Right ventricle myocardium superior (tissue), 1 donor: ENCODE data around the gene C5orf24. TPM values are rescaled to one million over a fixed set of nuclear protein-coding genes. Genes with fewer than 3 reads are reported as not detected.
"Not testable (repeated sequence)": the region's sequence is repeated elsewhere in the genome, so short reads cannot be mapped to it uniquely, and the experiment has no call there.

Experiments
- ATAC-seq: fragments of 200-7000 bp; cut with Tn5 transposase; one replicate; pipeline ENCODE4 v1.9.1; 2020; ENCODE audit warnings: mild to moderate bottlenecking; ENCODE audit not compliant: poor library complexity
- DNase-seq: peaks from one replicate; pipeline ENCODE4 v3.0.0-alpha.2; 2020
- intact Hi-C: fragments of 100-400 bp; cut with DNase I; formaldehyde crosslinking; loops from one replicate; pipeline ENCODE4 v1.11.2; 2022
- total RNA-seq: library from RNA; stranded (reverse); fragmentation: NEBNext Ultra II Directional; extraction: Animal tissue kit (Norgen Biotek cat#: 25700); gene quantifications from one replicate; pipeline ENCODE4 v1.2.1, GENCODE V29; 2021
- donor health status: DM: no; HTN: yes; CAD: no; lungs with severe emphysema.

Gene C5orf24
- total RNA-seq, 1 donor from 2014 or later: 21.9 TPM

GRCh38 chr5:134849434-134849933, 3.7 kb downstream of the C5orf24 start:
- ATAC-seq, DNase-seq, intact Hi-C loops: not testable (repeated sequence)

GRCh38 chr5:134851307-134851923, 5.6 kb downstream of the C5orf24 start:
- DNase-seq (no peak), ATAC-seq (peak; percentile 34)
- intact Hi-C loops: no loop called here

GRCh38 chr5:134856465-134856864, 10.7 kb downstream of the C5orf24 start:
- ATAC-seq, DNase-seq, intact Hi-C loops: not testable (repeated sequence)

GRCh38 chr5:134857401-134857800, 11.6 kb downstream of the C5orf24 start:
- no peak for ATAC-seq
- intact Hi-C loops: no loop called here
- DNase-seq: no peak

DNA sequence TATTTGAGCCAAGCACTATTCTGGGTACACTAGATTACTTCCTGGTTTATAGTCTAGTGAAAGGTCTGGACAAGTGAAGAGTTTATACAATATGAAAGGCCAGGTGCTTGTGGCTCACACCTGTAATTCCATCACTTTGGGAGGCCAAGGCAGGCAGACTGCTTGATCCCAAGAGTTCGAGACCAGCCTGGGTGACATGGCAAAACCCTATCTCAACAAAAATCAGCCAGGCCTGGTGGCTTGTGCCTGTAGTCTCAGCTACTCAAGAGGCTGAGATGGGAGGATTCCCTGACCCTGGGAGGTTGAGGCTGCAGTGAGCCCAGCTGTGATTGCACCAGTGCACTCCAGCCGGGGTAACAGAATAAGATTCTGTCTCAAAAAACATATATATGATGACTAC, 18.9 kb downstream of the C5orf24 start:
- ATAC-seq (no peak), DNase-seq (no peak)
- intact Hi-C loops: no loop called here

GRCh38 chr5:134873494-134873893, 27.7 kb downstream of the C5orf24 start:
- intact Hi-C loops: no loop called here
- DNase-seq (no peak), ATAC-seq (no peak)

DNA sequence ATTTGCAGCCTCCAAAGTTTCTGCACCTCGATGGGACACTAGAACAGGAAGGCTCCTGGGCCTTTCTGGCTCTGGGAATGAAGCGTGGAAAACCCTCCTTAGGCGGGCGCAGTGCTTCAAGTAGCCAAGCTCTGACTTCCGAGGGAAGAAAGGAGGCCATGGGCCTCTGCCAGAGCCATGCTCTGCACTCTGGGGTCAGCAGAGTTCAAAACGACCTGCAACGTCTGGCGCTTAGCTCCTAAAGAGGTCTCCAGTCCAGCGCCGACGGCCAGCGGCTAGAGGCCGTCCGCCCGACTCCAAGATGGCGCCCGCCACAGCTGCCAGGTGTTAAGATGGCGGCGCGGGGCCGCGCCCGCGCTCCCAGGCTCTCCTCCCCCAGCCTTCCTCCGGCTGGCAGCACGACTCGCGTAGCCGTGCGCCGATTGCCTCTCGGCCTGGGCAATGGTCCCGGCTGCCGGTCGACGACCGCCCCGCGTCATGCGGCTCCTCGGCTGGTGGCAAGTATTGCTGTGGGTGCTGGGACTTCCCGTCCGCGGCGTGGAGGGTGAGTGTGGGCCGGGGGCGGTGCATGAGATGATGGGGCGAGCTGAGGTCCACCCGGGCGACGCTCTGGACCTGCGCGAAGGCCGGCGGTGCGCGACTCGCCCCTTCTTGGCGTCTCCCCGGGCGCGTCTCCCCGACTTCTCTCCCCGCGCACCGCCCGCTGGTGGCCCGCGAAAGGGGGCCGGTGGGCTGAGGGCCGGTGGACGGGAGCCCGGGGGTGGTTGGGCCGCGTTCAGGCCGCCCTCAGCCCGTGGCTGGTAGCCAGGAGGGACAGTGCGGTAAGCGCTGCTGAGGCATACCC, 28.4 kb downstream of the C5orf24 start, which contains the start of gene TXNDC15:
Gene TXNDC15 (plus strand): TSS at position 385 of the 844 bp plus-strand sequence. CDS start 57 bp downstream, at position 442.
- ATAC-seq (peak; percentile 98), DNase-seq (peak; percentile 95)
- intact Hi-C loops: no loop called here

DNA sequence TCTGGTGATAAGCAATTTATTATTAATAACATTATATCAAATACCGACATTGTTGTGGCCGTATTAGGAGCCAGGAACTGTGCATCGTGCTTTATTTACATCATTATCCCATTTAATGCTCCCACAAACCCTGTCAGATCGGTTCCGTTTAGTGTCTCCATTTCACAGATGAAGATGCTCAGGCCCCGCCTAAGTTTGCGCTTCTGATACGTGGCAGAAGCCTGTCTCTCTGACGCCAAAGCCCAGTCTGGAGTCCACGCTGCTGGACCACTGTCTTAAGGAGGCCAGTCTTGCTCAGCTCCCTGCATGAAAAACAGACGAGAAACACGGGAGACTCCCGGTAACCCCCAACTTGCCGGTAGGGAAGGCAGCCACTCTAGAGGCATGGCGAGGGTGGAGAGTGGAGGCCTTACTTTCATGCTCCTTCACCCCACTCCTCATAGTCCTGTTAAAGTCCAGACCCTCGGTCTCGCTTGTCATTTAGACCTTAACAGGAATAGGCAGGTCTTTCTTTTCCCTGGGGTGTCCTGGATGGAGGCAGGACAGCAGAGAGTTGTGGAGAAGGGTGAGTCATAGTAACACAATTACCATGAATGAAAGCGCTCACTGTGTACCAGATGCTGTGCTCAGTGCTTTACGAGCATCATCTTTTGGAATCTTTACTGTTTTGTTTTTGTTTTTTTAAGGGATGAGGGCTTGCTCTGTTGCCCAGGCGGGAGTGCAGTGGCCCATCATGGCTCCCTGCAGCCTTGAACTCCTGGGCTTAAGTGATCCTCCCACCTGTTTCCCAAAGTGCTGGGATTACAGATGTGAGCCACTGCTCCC, 29.3 kb downstream of the C5orf24 start:
- intact Hi-C loops: no loop called here
- ATAC-seq (peak; percentile 69), DNase-seq (peak; percentile 74)

- intact Hi-C loops: no loop called here
- DNase-seq (no peak), ATAC-seq (no peak)
Observed at GRCh38 chr5:134877159-134877558, 31.4 kb downstream of the C5orf24 start.

GRCh38 chr5:134878403-134878802, 32.6 kb downstream of the C5orf24 start:
- no peak for DNase-seq
- intact Hi-C loops: no loop called here

DNA sequence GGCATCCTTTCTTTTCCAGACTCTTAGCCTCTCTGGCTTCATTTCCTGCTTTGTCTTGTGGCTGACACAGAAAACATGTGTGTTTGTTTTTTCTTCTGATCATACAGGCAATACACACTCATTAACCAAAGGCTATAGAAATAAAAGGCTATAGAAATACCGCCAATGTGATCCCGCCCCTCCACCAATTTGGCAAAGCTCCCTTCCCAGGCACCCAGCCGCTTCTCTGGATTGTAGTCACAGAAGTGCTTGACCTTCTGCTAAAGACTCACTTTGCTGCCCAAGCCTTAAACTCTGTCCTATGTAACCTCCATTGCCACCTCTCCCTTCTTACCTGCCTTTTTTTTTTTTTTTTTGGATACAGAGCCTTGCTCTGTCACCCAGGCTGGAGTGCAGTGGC, 33.7 kb downstream of the C5orf24 start:
- DNase-seq (no peak), ATAC-seq (no peak)
- intact Hi-C loops: no loop called here

More at GRCh38 chr5:134878403-134878802, 32.6 kb downstream of the C5orf24 start:
- no peak for ATAC-seq

- intact Hi-C loops, DNase-seq, ATAC-seq: not testable (repeated sequence)
Observed at GRCh38 chr5:134880937-134881336, 35.2 kb downstream of the C5orf24 start.

DNA sequence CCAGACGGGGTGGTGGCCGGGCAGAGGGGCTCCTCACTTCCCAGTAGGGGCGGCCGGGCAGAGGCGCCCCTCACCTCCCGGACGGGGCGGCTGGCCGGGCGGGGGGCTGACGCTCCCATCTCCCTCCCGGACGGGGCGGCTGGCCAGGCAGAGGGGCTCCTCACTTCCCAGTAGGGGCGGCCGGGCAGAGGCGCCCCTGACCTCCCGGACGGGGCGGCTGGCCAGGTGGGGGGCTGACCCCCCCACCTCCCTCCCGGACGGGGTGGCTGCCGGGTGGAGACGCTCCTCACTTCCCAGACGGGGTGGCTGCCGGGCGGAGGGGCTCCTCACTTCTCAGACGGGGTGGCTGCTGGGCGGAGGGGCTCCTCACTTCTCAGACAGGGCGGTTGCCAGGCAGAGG, 35.9 kb downstream of the C5orf24 start:
- DNase-seq, intact Hi-C loops, ATAC-seq: not testable (repeated sequence)

DNA sequence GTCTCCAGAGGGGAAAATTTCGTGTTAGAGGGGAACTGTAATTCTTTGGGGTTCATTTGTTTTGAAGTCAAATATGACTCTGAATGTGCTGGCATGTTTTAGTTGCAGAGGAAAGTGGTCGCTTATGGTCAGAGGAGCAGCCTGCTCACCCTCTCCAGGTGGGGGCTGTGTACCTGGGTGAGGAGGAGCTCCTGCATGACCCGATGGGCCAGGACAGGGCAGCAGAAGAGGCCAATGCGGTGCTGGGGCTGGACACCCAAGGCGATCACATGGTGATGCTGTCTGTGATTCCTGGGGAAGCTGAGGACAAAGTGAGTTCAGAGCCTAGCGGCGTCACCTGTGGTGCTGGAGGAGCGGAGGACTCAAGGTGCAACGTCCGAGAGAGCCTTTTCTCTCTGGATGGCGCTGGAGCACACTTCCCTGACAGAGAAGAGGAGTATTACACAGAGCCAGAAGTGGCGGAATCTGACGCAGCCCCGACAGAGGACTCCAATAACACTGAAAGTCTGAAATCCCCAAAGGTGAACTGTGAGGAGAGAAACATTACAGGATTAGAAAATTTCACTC, 41.9 kb downstream of the C5orf24 start:
- DNase-seq (no peak), ATAC-seq (no peak)
- intact Hi-C loops: no loop called here

GRCh38 chr5:134889335-134889734, 43.6 kb downstream of the C5orf24 start:
- no peak for ATAC-seq
- intact Hi-C loops: no loop called here
- DNase-seq: no peak

DNA sequence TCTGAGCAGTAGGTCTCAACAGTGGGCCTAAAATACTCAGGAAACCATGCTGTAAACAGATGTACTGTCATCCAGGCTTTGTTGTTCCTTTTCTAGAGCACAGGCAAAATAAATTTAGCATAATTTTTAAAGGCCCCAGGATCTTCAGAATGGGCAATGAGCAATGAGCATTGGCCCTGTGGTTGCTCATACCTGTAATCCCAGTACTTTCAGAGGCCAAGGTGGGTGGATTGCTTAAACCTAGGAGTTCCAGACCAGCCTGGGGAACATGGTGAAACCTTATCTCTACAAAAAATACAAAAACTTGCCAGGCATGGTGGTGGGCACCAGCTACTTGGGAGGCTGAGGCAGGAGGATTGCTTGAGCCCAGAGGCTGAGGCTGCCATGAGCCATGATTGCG, 45.7 kb downstream of the C5orf24 start:
- intact Hi-C loops: no loop called here
- ATAC-seq: no peak

DNA sequence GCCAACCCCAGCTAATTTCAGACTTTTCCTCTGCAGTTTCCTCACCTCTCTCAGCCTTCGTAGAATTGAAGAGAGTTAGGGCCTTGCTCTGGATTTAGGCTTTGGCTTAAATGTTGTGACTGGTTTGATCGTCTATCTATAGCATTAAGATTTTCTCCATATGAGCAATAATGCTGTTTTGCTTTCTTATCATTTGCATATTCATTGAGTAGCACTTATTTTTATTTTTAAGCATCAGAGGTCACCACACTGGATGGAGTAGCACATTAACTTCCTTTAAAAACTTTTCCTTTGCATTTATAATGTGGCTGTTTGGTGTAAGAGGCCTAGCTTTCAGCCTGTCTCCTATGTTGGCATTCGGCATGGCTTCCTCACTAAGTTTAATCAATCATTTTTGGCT, 46.5 kb downstream of the C5orf24 start:
- intact Hi-C loops: no loop called here
- ATAC-seq (no peak), DNase-seq (no peak)

More for the DNA sequence above, 45.7 kb downstream of the C5orf24 start:
- no peak for DNase-seq

DNA sequence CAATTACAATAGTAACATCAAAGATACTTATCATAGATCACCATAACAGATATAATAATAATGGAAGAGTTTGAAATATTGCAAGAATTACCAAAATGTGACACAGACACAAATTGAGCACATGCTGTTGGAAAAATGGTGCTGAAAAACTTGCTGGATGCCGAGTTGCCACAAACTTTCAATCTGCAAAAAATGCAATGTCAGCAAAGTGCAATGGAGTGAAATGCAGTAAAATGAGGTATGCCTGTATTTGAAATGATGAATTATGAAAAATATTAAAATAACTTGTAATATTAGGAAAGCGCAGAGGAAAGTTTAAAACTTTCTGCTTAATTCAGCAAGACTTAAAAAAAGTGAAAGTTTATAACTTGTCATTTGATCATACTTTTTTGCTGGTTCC, 47.2 kb downstream of the C5orf24 start:
- no peak for ATAC-seq
- no peak for DNase-seq
- intact Hi-C loops: no loop called here
